Neuronal stem cell (in vitro differentiated cells): Measurements from ENCODE around the gene RTP5.

ENCODE experiments used
- DNase-seq: peaks from one replicate; pipeline ENCODE4 v3.0.0-alpha.2; 2013; ENCODE audit warnings: low spot score
- H2AFZ ChIP-seq: one replicate; pipeline ENCODE4 v1.6.1; 2013; ENCODE audit warnings: mild to moderate bottlenecking, low read length, inconsistent platforms
- H2AK5ac ChIP-seq: 2 replicates; pipeline ENCODE4 v1.6.1; 2013; ENCODE audit warnings: low read depth, mild to moderate bottlenecking, inconsistent platforms, low read length, moderate library complexity, mixed read lengths
- H2BK120ac ChIP-seq: 2 replicates; pipeline ENCODE4 v1.6.1; 2013; ENCODE audit warnings: low read depth, mild to moderate bottlenecking, inconsistent platforms, low read length, moderate library complexity, mixed read lengths
- H2BK12ac ChIP-seq: one replicate; pipeline ENCODE4 v1.6.1; 2013; ENCODE audit warnings: low read length, inconsistent platforms
- H2BK15ac ChIP-seq: 2 replicates; pipeline ENCODE4 v1.6.1; 2013; ENCODE audit warnings: mild to moderate bottlenecking, low read length, inconsistent platforms, mixed read lengths
- H2BK5ac ChIP-seq: one replicate; pipeline ENCODE4 v1.6.1; 2013; ENCODE audit warnings: inconsistent platforms, mild to moderate bottlenecking, low read length, moderate library complexity
- H3K14ac ChIP-seq: one replicate; pipeline ENCODE4 v1.6.1; 2013; ENCODE audit warnings: low read length, inconsistent platforms
- H3K18ac ChIP-seq: 2 replicates; pipeline ENCODE4 v1.6.1; 2013; ENCODE audit warnings: low read length, inconsistent platforms
- H3K23ac ChIP-seq: 2 replicates; pipeline ENCODE4 v1.6.1; 2013; ENCODE audit warnings: low read depth, mild to moderate bottlenecking, mixed read lengths, low read length, inconsistent platforms; ENCODE audit not compliant: poor library complexity
- H3K27ac ChIP-seq: replicated peaks from 3 replicates; pipeline ENCODE4 v1.5.1; 2013; ENCODE audit warnings: low read length, inconsistent platforms
- H3K27me3 ChIP-seq, 3 experiments: 2 replicates each; pipeline ENCODE4 v1.6.1; 2013; ENCODE audit warnings: low read length in 3 of 3, mild to moderate bottlenecking in 2 of 3, inconsistent platforms in 1 of 3, low read depth in 1 of 3, mixed read lengths in 1 of 3, moderate library complexity in 1 of 3; ENCODE audit not compliant: control insufficient read depth in 3 of 3, insufficient read depth in 3 of 3
- H3K36me3 ChIP-seq, 2 donors: replicated peaks in 1 of 2; 2 replicates each; pipeline ENCODE4 v1.6.1; 2013; ENCODE audit warnings: low read length in 2 of 2; ENCODE audit not compliant: control insufficient read depth in 2 of 2, insufficient read depth in 2 of 2
- H3K4ac ChIP-seq: 2 replicates; pipeline ENCODE4 v1.6.1; 2013; ENCODE audit warnings: inconsistent platforms, mild to moderate bottlenecking, low read length, moderate library complexity
- H3K4me1 ChIP-seq, 2 donors: 1 replicate in 1 of 2; 2 replicates in 1 of 2; pipeline ENCODE4 v1.6.1; 2013; ENCODE audit warnings: low read length in 2 of 2, low read depth in 1 of 2; ENCODE audit not compliant: control insufficient read depth in 2 of 2, insufficient read depth in 1 of 2
- H3K4me2 ChIP-seq: one replicate; pipeline ENCODE4 v1.6.1; 2013; ENCODE audit warnings: mild to moderate bottlenecking, low read length, inconsistent platforms; ENCODE audit not compliant: insufficient read depth, poor library complexity, severe bottlenecking
- H3K4me3 ChIP-seq, 2 donors: 2 replicates each; pipeline ENCODE4 v1.5.1; 2013; ENCODE audit warnings: low read length in 2 of 2, mild to moderate bottlenecking in 2 of 2, inconsistent platforms in 1 of 2, moderate library complexity in 1 of 2
- H3K79me1 ChIP-seq: one replicate; pipeline ENCODE4 v1.6.1; 2013; ENCODE audit warnings: low read depth, mild to moderate bottlenecking, inconsistent platforms, low read length, moderate library complexity
- H3K9ac ChIP-seq: one replicate; pipeline ENCODE4 v1.6.1; 2013; ENCODE audit warnings: mild to moderate bottlenecking, low read depth, low read length, inconsistent platforms; ENCODE audit not compliant: poor library complexity
- H3K9me3 ChIP-seq, 2 donors: replicated peaks in 1 of 2; 2 replicates each; pipeline versions ENCODE3 to v1.6.1; 2013; ENCODE audit warnings: low read length in 2 of 2, mild to moderate bottlenecking in 2 of 2, inconsistent platforms in 1 of 2, low read depth in 1 of 2, mixed read lengths in 1 of 2, moderate library complexity in 1 of 2; ENCODE audit not compliant: control insufficient read depth in 2 of 2, insufficient read depth in 1 of 2
- H4K8ac ChIP-seq: one replicate; pipeline ENCODE4 v1.6.1; 2013; ENCODE audit warnings: low read depth, mild to moderate bottlenecking, inconsistent platforms, low read length, moderate library complexity
- H4K91ac ChIP-seq: one replicate; pipeline ENCODE4 v1.6.1; 2013; ENCODE audit warnings: low read length, low read depth, mild to moderate bottlenecking, inconsistent platforms; ENCODE audit not compliant: poor library complexity
- WGBS, 2 donors: extraction: QIAGEN DNeasy Blood & Tissue Kit; methylation state at CpG; one replicate each; pipeline ENCODE4 v1.1.7; 2013; ENCODE audit warnings: missing lambda C conversion rate in 2 of 2, mixed read lengths in 1 of 2; ENCODE audit not compliant: insufficient read length in 2 of 2, insufficient replicate concordance in 1 of 2; ENCODE audit errors: extremely low coverage in 2 of 2; 5-methylcytosine and 5-hydroxymethylcytosine counted together

Gene RTP5

GRCh38 chr2:241844831-241845578 lies 24.5 kb upstream of the RTP5 start:
- no CpG with 5 or more reads among the region's 37 CpGs for WGBS, 2 donors
- H3K27me3 ChIP-seq = peaks cover 0 to 17% (median 14%) of the 10 kb centered on the region in 3 experiments
- H3K79me1 ChIP-seq = no peaks in the 10 kb centered on the region
- no peak overlapping the region for H2BK12ac ChIP-seq
- no peak for DNase-seq
- H4K91ac ChIP-seq = no peak overlapping the region
- H2AK5ac ChIP-seq = peak overlapping the region; percentile 85
- H3K4ac ChIP-seq = peak overlapping the region; percentile 55
- H3K14ac ChIP-seq = no peak overlapping the region
- no peak overlapping the region for H2BK15ac ChIP-seq
- H3K23ac ChIP-seq = peak overlapping the region; percentile 13
- H3K36me3 ChIP-seq = no peaks in the 10 kb centered on the region
- H3K4me3 ChIP-seq = peak overlapping the region in 1 of 2 donors; percentile 46
- peak overlapping the region; percentile 7 for H2BK5ac ChIP-seq
- H3K4me2 ChIP-seq = no peak overlapping the region
- H4K8ac ChIP-seq = peak overlapping the region; percentile 43
- peaks cover 0 to 6% of the 10 kb centered on the region in 2 donors for H3K4me1 ChIP-seq
- peak overlapping the region; percentile 24 for H3K9ac ChIP-seq
- H3K27ac ChIP-seq = no peak overlapping the region
- H2AFZ ChIP-seq = no peak overlapping the region
- peak overlapping the region; percentile 67 for H3K18ac ChIP-seq
- no peaks in the 10 kb centered on the region for H3K9me3 ChIP-seq
- H2BK120ac ChIP-seq = no peak overlapping the region

- H3K4ac ChIP-seq = no peak overlapping the region
- H2BK5ac ChIP-seq = no peak overlapping the region
- H3K4me3 ChIP-seq = no peak overlapping the region
- peaks cover 0 to 21% (median 17%) of the 10 kb centered on the region in 3 experiments for H3K27me3 ChIP-seq
- H3K9me3 ChIP-seq = no peaks in the 10 kb centered on the region
- H2BK120ac ChIP-seq = no peak overlapping the region
- no peaks in the 10 kb centered on the region for H3K79me1 ChIP-seq
- H3K14ac ChIP-seq = no peak overlapping the region
- no peak overlapping the region for H4K91ac ChIP-seq
- no CpG with 5 or more reads among the region's 22 CpGs for WGBS, 2 donors
- H2AFZ ChIP-seq = no peak overlapping the region
- H3K23ac ChIP-seq = no peak overlapping the region
- no peak for DNase-seq
- no peak overlapping the region for H4K8ac ChIP-seq
- H2BK15ac ChIP-seq = no peak overlapping the region
- H2AK5ac ChIP-seq = no peak overlapping the region
- H2BK12ac ChIP-seq = no peak overlapping the region
- peaks cover 0 to 6% of the 10 kb centered on the region in 2 donors for H3K4me1 ChIP-seq
- H3K27ac ChIP-seq = no peak overlapping the region
- no peak overlapping the region for H3K9ac ChIP-seq
- H3K36me3 ChIP-seq = no peaks in the 10 kb centered on the region
- no peak overlapping the region for H3K4me2 ChIP-seq
- peak overlapping the region; percentile 64 for H3K18ac ChIP-seq
Observed at GRCh38 chr2:241846406-241846805, 23.1 kb upstream of the RTP5 start.

GRCh38 chr2:241848761-241849615 lies 20.5 kb upstream of the RTP5 start:
- Histone ChIP-seq H3K4ac (no peak overlapping the region), H3K9me3 (no peaks in the 10 kb centered on the region), H2BK120ac (no peak overlapping the region), H3K4me1 (peaks cover 0 to 9% of the 10 kb centered on the region in 2 donors), H2AK5ac (peak overlapping the region; percentile 81), H2AFZ (no peak overlapping the region), H3K4me2 (no peak overlapping the region), H3K36me3 (no peaks in the 10 kb centered on the region), H3K23ac (no peak overlapping the region), H4K91ac (no peak overlapping the region), H3K79me1 (no peaks in the 10 kb centered on the region), H3K9ac (peak overlapping the region; percentile 21), H4K8ac (no peak overlapping the region), H3K18ac (peak overlapping the region; percentile 71), H3K27ac (no peak overlapping the region), H2BK5ac (no peak overlapping the region), H2BK15ac (peak overlapping the region; percentile 58), H3K14ac (no peak overlapping the region), H3K27me3 (peaks cover 0 to 28% (median 13%) of the 10 kb centered on the region in 3 experiments), H2BK12ac (no peak overlapping the region), H3K4me3 (no peak overlapping the region)
- no CpG with 5 or more reads among the region's 39 CpGs for WGBS, 2 donors
- no peak for DNase-seq
